M059J (cell line): Measurements from ENCODE around the gene LRP1. TPM values are rescaled to one million over a fixed set of nuclear protein-coding genes. Genes with fewer than 3 reads are reported as not detected.

Experiments used
- DNase-seq: peaks from one replicate; pipeline ENCODE4 v3.0.0-alpha.2; 2012; ENCODE audit warnings: low read depth
- total RNA-seq: library from RNA; depleted of rRNA; stranded (reverse); fragments of >200 nt; shearing (Covaris generic); gene quantifications from 2 replicates; pipeline ENCODE4 v1.2.3, GENCODE V29; 2014; rRNA removed

The LRP1 gene
- total RNA-seq, 1 experiment from 2014 or later, result 24.9 TPM

GRCh38 chr12:57254506-57255280 lies 126.4 kb downstream of the LRP1 start:
- DNase-seq, result no peak

DNA sequence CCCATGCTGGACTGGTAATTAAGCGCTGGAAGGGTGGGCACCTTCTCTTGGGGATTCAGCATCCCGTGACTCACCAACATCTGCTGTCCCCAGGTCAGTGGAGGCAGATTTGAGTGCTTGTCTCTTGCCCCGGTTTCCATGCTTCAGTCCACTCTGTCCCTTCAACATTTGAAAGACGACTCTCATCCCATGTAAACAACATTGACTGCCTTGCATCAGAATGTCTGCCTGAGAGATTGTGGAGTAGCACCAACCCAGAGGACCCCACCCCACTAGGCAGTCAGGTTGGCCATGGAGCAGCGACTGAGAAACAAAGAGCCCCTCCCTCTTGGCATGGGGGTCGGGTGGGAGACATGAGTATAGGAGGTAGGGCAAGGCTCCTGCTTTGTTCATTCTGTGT lies 127.6 kb downstream of the LRP1 start:
- DNase-seq, result no peak

DNA sequence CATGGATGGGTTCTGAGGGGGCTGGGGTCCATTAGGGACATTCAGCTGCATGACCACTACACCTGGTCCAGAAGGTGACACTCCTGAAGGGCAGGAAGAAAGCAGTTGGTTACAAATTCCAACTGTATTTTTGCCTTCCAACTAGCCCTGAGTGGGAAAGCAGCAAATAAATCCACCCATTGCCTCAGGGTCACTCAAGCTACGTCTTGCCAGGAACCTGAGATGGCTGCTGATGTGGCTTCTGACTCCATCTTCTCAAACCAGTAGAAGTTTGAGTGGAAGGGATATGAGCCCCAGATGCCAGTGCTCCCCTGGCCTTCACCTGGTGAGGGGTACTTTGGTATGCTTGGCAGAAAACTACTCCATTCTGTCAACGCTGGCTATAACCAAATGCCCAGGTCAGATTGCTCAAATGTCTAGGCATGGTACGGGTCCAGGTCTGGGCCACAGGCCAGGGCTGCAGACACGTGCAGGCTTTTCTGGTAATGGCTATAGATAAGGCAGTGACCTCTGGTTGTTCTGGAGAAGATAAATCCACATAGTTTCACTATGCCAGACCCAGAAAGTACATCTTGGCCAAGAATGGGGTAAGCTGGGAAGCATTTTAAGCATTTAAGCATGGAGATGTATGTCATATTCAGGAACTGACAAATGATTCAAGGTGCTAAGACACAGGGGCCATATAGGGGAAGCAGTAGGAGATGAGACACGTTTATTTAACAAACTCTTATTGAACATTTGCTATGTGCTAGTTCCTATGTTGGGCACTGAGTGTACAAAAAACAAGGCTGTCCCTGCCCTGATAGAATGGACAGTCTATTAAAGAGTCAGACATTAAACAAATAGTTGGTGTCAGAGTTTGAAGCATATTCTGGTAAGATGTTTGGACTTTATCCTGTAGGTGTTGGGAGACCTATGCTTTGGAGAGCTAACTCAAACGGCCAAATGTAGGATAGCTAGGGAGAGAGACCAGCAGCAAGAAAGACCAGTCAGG lies 131.0 kb downstream of the LRP1 start:
- no peak for DNase-seq

DNA sequence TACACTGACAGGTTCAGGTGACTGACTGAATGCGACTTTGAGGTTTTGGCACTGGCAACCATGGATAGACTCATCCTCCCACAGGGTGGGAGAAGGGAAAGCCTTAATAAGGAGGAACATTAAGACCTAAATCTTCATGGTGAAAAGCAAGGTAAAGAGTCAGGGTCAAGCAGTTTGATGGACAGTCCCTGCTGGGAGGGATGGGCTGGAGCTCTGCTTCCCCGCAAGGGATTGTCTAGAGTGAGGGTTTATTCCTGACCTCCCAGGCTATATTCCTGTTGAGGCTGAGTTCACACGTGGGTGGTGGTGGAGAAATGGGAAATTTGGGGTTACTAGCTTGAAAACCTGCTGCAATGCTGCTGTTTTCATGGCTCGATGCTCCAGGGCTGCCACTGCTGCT lies 132.1 kb downstream of the LRP1 start:
- DNase-seq, result no peak

GRCh38 chr12:57261428-57261865 lies 133.2 kb downstream of the LRP1 start:
- DNase-seq, result no peak

DNA sequence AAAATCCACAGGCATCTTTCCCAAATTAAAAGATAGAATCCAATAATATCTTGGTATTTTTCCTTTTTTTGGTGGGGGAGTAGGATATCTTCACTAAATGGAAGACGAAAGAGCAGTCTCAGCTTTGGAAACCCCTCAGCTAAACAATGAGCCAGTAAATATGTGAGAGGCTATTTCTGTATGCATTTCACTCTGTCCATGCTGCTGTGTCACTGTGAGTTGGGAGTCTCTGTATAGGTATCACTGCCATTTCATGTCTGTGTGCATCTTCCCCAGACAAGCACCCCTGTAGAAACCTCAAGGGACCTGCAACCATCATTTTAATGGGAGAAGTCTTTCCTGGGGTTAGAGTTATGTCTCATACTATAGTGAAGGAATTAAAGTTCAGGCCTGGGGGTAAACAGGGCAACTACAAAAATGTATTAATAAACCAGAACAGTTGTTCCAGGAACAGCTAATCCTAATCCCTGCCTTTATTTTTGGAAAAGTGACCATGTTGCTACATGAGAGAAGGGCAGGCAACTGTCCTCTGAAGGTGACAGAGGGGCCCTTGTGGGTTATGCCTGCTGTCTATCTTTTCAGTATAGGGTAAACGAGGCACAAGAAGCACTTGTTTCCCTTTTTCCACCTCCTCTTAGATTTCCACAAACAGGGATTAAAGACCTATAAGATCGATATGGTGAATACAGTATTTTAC lies 134.0 kb downstream of the LRP1 start:
- no peak for DNase-seq

Other genes with a start within 250 kb of the LRP1 start
- gene SDR9C7, start 194.1 kb upstream of the LRP1 start, total RNA-seq, result not detected in 2 replicates
- not detected in 2 replicates for gene RDH16, start 170.9 kb upstream of the LRP1 start, total RNA-seq
- 3.3 TPM in 2 replicates for gene ZBTB39, start 121.9 kb upstream of the LRP1 start, total RNA-seq
- gene TAC3, start 112.0 kb upstream of the LRP1 start, total RNA-seq, result not detected in 2 replicates
- gene MYO1A, start 78.4 kb upstream of the LRP1 start, total RNA-seq, result not detected in 2 replicates
- gene NEMP1, start 49.7 kb upstream of the LRP1 start, total RNA-seq, result 18.1 and 30.3 TPM in 2 replicates
- 11.0 and 18.9 TPM in 2 replicates for gene NAB2, start 39.4 kb upstream of the LRP1 start, total RNA-seq
- not detected in 2 replicates for gene STAT6, start 17.1 kb upstream of the LRP1 start, total RNA-seq
- gene LRP1-AS, start 19.1 kb downstream of the LRP1 start, total RNA-seq, result not detected in 2 replicates
- gene NXPH4, start 88.3 kb downstream of the LRP1 start, total RNA-seq, result 3.1 and 6.8 TPM in 2 replicates
- 113 and 139 TPM in 2 replicates for gene SHMT2, start 101.2 kb downstream of the LRP1 start, total RNA-seq
- 0.10 TPM in 1 of 2 replicates, not detected in the other for gene STAC3, start 122.7 kb downstream of the LRP1 start, total RNA-seq